Astrocyte (in vitro differentiated cells and primary cell): ENCODE data around the gene USP25.

Source experiments
- CTCF ChIP-seq: IDR thresholded peaks from 2 replicates; pipeline ENCODE4 v1.5.1; 2011; ENCODE audit warnings: low read depth, mild to moderate bottlenecking, inconsistent platforms, low read length, moderate library complexity; ENCODE audit not compliant: insufficient read depth
- EZH2 ChIP-seq: IDR thresholded peaks from 2 replicates; pipeline ENCODE4 v1.6.1; 2012; ENCODE audit warnings: mild to moderate bottlenecking, low read length, inconsistent platforms; ENCODE audit not compliant: insufficient read depth

DNA sequence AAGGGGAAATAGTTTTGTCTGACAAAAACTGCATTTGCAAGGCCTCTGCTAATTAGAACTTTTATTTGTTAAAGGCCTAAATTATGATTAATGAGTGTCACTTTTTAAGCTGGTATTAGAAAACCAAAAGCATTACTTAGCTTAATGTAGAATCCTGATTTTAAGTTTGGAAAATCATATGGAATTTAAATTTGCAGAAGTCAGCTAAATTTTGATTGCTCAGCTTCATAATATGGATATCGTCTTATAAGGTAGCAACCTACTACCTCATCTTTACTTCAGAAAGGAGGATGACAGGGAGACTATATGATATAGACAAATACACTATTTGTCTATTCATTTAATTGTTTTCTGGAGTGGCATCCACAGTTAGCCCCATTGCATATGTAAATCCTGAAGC lies 114.0 kb downstream of the USP25 start:
- TF ChIP-seq CTCF (no peak), EZH2 (no peak)
